GM04504 (cell line): ENCODE results near the gene CMTR1.
"Not testable (repeated sequence)": the region's sequence is repeated elsewhere in the genome, so short reads cannot be mapped to it uniquely, and the experiment has no call there.

Experiments used
- DNase-seq: peaks from one replicate; pipeline ENCODE4 v3.0.0-alpha.2; 2012; ENCODE audit warnings: low read depth

Gene CMTR1

GRCh38 chr6:37435816-37436215, 2.8 kb downstream of the CMTR1 start:
- DNase-seq: no peak

GRCh38 chr6:37438930-37439329, 5.9 kb downstream of the CMTR1 start:
- DNase-seq: no peak

- DNase-seq: no peak
Observed at GRCh38 chr6:37441651-37442050, 8.6 kb downstream of the CMTR1 start.

- no peak for DNase-seq
Observed at GRCh38 chr6:37442416-37443215, 9.6 kb downstream of the CMTR1 start.

- DNase-seq: not testable (repeated sequence)
Observed at GRCh38 chr6:37443216-37443542, 10.2 kb downstream of the CMTR1 start.

- DNase-seq: no peak
Observed at GRCh38 chr6:37449984-37450383, 17.0 kb downstream of the CMTR1 start.

GRCh38 chr6:37451441-37452193, 18.6 kb downstream of the CMTR1 start:
- no peak for DNase-seq

- no peak for DNase-seq
Observed at GRCh38 chr6:37452522-37452921, 19.5 kb downstream of the CMTR1 start.

GRCh38 chr6:37454420-37455140, 21.6 kb downstream of the CMTR1 start:
- DNase-seq: peak; percentile 25

GRCh38 chr6:37456126-37456525, 23.1 kb downstream of the CMTR1 start:
- DNase-seq: peak; percentile 63

- DNase-seq: peak; percentile 78
Observed at GRCh38 chr6:37456816-37457560, 24.0 kb downstream of the CMTR1 start.

GRCh38 chr6:37459981-37460800, 27.2 kb downstream of the CMTR1 start:
- DNase-seq: no peak

GRCh38 chr6:37460805-37461204, 27.8 kb downstream of the CMTR1 start:
- DNase-seq: no peak

- no peak for DNase-seq
Observed at GRCh38 chr6:37463110-37463509, 30.1 kb downstream of the CMTR1 start.

GRCh38 chr6:37467718-37468117, 34.7 kb downstream of the CMTR1 start:
- no peak for DNase-seq

GRCh38 chr6:37473364-37474095, 40.5 kb downstream of the CMTR1 start:
- no peak for DNase-seq

GRCh38 chr6:37474316-37474715, 41.3 kb downstream of the CMTR1 start:
- no peak for DNase-seq

- DNase-seq: no peak
Observed at GRCh38 chr6:37477191-37477590, 44.2 kb downstream of the CMTR1 start.

GRCh38 chr6:37477656-37478435, 44.8 kb downstream of the CMTR1 start:
- no peak for DNase-seq

- no peak for DNase-seq
Observed at GRCh38 chr6:37478827-37479226, 45.8 kb downstream of the CMTR1 start.
